Fibroblast of villous mesenchyme (primary cell): Measurements from ENCODE around the gene ZNF638. TPM values are rescaled to one million over a fixed set of nuclear protein-coding genes. Genes with fewer than 3 reads are reported as not detected.

Experiments
- DNase-seq: peaks from one replicate; pipeline ENCODE4 v3.0.0-alpha.2; 2010; ENCODE audit warnings: low read depth
- H3K4me3 ChIP-seq: 2 replicates; pipeline ENCODE4 v1.5.1; 2011; ENCODE audit warnings: low read depth, mild to moderate bottlenecking, low read length
- total RNA-seq: library from RNA; depleted of rRNA; stranded (reverse); fragments of >200 nt; gene quantifications from 2 replicates; pipeline ENCODE4 v1.2.3, GENCODE V29; 2012
- TF ChIP-seq, protein P1 (sequence below): IDR thresholded peaks from 2 replicates; pipeline ENCODE4 v1.5.1; 2012; ENCODE audit warnings: low read depth, mild to moderate bottlenecking, low read length; ENCODE audit not compliant: insufficient read depth

The ZNF638 gene
- total RNA-seq, 1 donor, result 139 TPM

GRCh38 chr2:71458413-71459083, 127.0 kb downstream of the ZNF638 start:
- no peak overlapping the region for H3K4me3 ChIP-seq
- TF ChIP-seq, protein P1, sequence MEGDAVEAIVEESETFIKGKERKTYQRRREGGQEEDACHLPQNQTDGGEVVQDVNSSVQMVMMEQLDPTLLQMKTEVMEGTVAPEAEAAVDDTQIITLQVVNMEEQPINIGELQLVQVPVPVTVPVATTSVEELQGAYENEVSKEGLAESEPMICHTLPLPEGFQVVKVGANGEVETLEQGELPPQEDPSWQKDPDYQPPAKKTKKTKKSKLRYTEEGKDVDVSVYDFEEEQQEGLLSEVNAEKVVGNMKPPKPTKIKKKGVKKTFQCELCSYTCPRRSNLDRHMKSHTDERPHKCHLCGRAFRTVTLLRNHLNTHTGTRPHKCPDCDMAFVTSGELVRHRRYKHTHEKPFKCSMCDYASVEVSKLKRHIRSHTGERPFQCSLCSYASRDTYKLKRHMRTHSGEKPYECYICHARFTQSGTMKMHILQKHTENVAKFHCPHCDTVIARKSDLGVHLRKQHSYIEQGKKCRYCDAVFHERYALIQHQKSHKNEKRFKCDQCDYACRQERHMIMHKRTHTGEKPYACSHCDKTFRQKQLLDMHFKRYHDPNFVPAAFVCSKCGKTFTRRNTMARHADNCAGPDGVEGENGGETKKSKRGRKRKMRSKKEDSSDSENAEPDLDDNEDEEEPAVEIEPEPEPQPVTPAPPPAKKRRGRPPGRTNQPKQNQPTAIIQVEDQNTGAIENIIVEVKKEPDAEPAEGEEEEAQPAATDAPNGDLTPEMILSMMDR, result no peak
- DNase-seq, result peak; percentile 12

GRCh38 chr2:71459084-71459431, 127.5 kb downstream of the ZNF638 start:
- no peak for DNase-seq
- H3K4me3 ChIP-seq, result no peak overlapping the region
- TF ChIP-seq, protein P1, result no peak

GRCh38 chr2:71460056-71460455, 128.5 kb downstream of the ZNF638 start:
- TF ChIP-seq, protein P1, result no peak
- H3K4me3 ChIP-seq, result no peak overlapping the region
- DNase-seq, result no peak

DNA sequence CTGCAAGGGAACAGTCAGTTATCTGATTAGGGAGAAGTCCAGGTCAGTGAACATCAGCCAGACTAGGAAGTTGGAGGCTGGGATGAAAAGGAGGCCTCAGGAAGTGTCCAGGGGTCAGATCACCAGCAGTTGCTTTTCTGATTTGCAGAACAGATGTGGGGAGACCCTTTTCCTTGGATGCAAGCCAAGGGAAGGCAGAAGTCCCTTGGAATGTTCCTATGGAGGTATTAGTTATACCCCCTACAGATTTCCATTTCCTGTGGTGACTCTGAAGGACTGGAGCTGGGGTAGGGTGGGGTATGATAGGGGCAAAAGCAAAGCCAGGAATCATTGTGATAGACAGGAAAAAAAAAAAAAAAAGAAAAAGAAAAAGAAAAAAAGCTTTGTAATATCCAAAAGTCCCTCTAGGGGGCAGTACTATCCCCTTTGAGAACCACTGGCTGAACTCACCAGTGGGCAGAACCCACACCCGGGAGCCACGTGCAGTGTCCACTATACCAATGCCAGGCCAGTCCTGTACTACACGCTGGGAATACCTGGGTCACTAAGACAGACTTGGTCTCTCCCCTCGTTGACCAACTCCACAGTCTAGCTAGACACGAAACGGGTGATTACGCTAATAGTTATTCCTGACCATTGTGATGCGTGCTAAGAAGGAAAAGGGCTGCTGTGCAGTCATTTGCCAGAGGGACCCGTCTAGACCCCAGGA, 129.2 kb downstream of the ZNF638 start:
- DNase-seq, result no peak
- H3K4me3 ChIP-seq, result no peak overlapping the region
- TF ChIP-seq, protein P1, result peak; percentile 56

GRCh38 chr2:71461304-71461671, 129.7 kb downstream of the ZNF638 start:
- TF ChIP-seq, protein P1, result no peak
- no peak overlapping the region for H3K4me3 ChIP-seq
- no peak for DNase-seq

- TF ChIP-seq, protein P1, result no peak
Observed at GRCh38 chr2:71462056-71462605, 130.5 kb downstream of the ZNF638 start.

More at GRCh38 chr2:71462056-71462605, 130.5 kb downstream of the ZNF638 start:
- DNase-seq, result no peak
- no peak overlapping the region for H3K4me3 ChIP-seq
